Activated CD8-positive, alpha-beta memory T cell treated with anti-CD3 and anti-CD28 coated beads for 4 hours (primary cell): ENCODE data around the gene ADA.
A peak's percentile ranks its signal among the peaks of the same experiment; 100 is the strongest.

Source experiments
- DNase-seq, 2 donors: peaks; one replicate each; pipeline ENCODE4 v3.0.0-alpha.2; 2020; ENCODE audit warnings: low read depth in 2 of 2

ADA gene

GRCh38 chr20:44624152-44624551 lies 27.3 kb downstream of the ADA start:
- DNase-seq: no peak

- DNase-seq: no peak
These were observed 28.8 kb downstream of the ADA start for GRCh38 chr20:44622501-44623270.

- no peak for DNase-seq
These were observed 29.6 kb downstream of the ADA start for GRCh38 chr20:44621939-44622338.

- DNase-seq: no peak
These were observed 30.2 kb downstream of the ADA start for GRCh38 chr20:44621325-44621724.

- no peak for DNase-seq
These were observed 31.5 kb downstream of the ADA start for GRCh38 chr20:44620030-44620429.

GRCh38 chr20:44619294-44619693 lies 32.2 kb downstream of the ADA start:
- no peak for DNase-seq

- DNase-seq: no peak
These were observed 33.2 kb downstream of the ADA start for GRCh38 chr20:44618318-44618731.

GRCh38 chr20:44616604-44616964 lies 34.9 kb downstream of the ADA start:
- DNase-seq: no peak

- no peak for DNase-seq
These were observed 35.5 kb downstream of the ADA start for GRCh38 chr20:44615876-44616603.

GRCh38 chr20:44615169-44615791 lies 36.2 kb downstream of the ADA start:
- no peak for DNase-seq

GRCh38 chr20:44614525-44614924 lies 37.0 kb downstream of the ADA start:
- no peak for DNase-seq

GRCh38 chr20:44613575-44613974 lies 37.9 kb downstream of the ADA start:
- no peak for DNase-seq

GRCh38 chr20:44610313-44610962 lies 41.1 kb downstream of the ADA start:
- DNase-seq: no peak

GRCh38 chr20:44609516-44610312 lies 41.8 kb downstream of the ADA start:
- DNase-seq: peak; percentile 59 to 66

- DNase-seq: no peak
These were observed 42.4 kb downstream of the ADA start for GRCh38 chr20:44609006-44609515.

- no peak for DNase-seq
These were observed 44.6 kb downstream of the ADA start for GRCh38 chr20:44606725-44607441.

- no peak for DNase-seq
These were observed 48.2 kb downstream of the ADA start for GRCh38 chr20:44603327-44603726.

- DNase-seq: no peak
These were observed 49.7 kb downstream of the ADA start for GRCh38 chr20:44601801-44602204.

- no peak for DNase-seq
These were observed 50.2 kb downstream of the ADA start for GRCh38 chr20:44601236-44601671.

GRCh38 chr20:44600758-44601201 lies 50.7 kb downstream of the ADA start:
- no peak for DNase-seq
